Activated T-cell treated with anti-CD3 and anti-CD28 coated beads for 24 hours (primary cell): Measurements from ENCODE around the gene UQCRHL.
"Not testable (repeated sequence)": the region's sequence is repeated elsewhere in the genome, so short reads cannot be mapped to it uniquely, and the experiment has no call there.

ENCODE experiments used
- DNase-seq: peaks from one replicate; pipeline ENCODE4 v3.0.0-alpha.2; 2020; ENCODE audit warnings: low read depth

Gene UQCRHL

DNA sequence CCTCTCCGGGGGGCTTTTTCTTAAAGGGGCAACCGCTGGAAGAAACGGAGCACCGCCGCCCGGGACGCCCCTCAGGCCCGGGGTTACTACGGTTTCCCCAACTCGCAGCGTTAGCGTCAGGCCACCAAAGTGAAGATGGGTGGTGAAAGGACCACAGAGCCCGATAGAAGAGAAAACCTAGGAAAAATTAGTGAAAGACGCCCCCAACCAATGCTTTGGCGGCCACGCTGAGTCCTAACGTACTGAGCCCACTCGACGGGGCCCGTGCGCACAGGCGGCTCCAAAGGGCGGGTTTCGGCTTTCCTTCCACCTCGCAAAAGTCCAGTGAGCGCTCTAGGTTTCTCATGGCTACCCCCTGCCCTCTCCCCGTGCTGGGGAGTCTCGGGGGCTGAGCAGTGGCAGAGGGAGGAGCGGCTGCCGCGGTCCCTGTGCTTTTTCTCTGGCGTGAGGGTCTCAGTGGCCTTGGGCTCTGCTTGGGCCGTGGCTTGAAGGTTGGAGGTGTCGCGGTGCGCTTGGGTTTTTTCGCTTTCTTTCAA lies 27.8 kb upstream of the UQCRHL start:
- no peak for DNase-seq

- peak; percentile 85 for DNase-seq
These were observed 27.2 kb upstream of the UQCRHL start for GRCh38 chr1:15834406-15835204.

DNA sequence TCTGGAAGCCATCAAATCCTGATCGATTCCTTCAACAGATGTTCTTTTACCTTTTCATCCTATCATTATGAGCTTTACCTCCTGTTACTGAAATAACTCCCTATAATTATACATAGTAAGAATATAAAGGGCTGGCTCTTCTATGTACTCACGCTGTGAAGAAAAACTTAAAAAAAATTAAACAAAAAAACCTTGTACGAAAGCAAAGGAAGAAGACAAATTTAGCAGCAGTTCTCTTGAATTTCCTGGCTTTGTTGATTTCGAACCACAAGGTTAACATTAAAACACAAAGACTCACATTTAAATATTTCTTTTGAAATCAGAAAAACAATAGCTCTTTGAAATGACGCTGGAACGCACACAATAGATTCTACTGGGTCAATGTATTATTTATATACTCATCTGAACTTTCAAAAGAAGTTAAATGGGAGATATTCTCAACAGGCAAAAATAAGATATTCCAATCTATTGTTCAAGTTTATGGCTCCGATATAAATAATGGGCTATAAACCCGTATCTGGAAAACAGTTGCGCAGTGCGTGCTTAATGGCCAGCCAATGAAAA lies 26.5 kb upstream of the UQCRHL start:
- no peak for DNase-seq

DNA sequence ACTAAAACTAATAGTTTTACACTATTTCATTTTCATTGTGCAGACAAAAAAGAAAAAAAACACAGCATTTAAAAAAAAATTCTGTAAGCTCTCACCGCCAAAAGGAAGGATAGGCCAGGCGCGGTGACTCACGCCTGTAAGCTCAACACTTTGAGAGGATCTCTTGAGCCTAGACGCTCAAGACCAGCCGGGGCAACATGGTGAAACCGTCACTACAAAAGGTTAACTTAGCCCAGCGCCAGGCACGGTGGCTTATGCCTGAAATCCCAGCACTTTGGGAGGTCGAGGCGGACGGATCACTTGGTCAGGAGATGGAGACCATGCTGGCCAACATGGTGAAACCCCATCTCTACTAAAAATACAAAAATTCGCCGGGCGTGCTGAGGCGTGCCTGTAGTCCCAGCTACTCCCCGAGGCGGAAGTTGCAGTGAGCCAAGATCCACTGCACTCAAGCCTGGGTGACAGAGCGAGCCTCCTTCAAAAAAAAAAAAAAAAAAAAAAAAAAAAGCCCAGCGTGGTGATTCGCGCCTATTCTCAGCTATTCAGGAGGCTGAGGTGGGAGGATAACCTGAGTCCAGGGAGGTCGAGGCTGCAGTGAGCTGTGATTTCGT lies 25.7 kb upstream of the UQCRHL start:
- DNase-seq = peak; percentile 23

DNA sequence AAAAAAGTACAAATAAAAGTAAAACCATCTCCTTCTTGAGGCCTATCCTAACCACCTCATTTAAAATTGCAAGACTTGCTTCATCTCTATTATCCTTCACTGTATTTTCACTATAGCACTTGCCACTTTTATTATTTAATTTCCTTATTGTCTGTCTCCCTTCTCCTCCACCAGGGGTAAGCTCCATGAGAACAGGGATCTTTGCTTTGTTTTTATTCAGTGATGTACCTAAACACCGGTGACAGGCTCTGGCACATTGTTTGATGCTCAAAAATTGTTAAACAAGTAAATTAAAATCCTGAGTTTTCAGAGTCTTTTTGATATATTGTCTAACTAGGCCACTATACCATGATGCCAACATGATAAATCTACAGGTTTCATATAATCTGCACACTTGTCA lies 22.8 kb upstream of the UQCRHL start:
- no peak for DNase-seq

GRCh38 chr1:15828931-15829330 lies 21.5 kb upstream of the UQCRHL start:
- not testable (repeated sequence) for DNase-seq

GRCh38 chr1:15827567-15827966 lies 20.1 kb upstream of the UQCRHL start:
- DNase-seq = not testable (repeated sequence)

DNA sequence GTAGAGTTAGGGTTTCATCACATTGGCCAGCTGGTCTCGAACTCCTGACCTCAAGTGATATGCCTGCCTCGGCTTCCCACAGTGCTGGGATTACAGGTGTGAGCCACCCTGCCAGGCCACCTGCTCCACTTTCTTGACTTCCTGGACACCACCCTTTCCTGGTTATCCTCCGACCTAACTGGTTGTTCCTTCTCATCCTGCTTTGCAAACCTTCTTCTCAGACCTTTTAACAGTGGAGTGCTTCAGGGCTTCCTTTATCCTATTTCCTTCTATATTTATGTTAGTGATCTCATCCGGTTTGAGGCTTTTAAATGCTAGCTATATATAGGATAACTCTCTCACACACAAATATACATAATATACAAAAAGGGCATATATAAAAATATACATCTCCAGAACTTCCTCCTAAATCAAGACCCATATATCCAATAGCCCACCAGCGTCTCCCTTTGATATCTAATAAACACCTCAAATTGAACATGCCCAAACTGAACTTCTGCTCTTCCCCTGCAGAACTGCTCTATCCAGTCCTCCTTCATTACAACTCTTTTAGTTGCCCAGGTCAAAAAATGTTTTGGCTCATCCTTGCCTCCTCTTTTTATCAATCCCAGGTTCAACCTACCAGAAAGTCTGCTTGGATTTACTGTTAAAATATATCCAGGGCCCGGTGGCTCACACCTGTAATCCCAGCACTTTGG lies 19.5 kb upstream of the UQCRHL start:
- no peak for DNase-seq

- DNase-seq = no peak
These were observed 18.4 kb upstream of the UQCRHL start for GRCh38 chr1:15825800-15826199.

DNA sequence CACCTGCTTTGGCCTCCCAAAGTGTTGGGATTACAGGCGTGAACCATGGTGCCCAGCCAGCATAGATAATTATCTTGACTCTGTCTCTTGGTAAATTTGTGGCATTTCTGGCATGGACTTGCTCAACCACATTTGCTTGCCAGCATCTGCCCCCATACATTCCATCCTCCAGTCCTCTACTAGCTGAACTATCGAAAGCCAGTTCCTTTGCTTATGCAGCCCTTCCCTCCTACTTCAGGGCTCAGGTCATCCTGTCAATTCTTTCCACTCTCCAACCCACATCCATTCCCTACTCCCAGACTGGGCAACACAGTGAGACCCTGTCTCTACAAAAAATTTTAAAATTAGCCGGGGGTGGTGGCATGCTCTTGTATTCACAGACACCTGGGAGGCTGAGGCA lies 13.0 kb upstream of the UQCRHL start:
- no peak for DNase-seq

DNA sequence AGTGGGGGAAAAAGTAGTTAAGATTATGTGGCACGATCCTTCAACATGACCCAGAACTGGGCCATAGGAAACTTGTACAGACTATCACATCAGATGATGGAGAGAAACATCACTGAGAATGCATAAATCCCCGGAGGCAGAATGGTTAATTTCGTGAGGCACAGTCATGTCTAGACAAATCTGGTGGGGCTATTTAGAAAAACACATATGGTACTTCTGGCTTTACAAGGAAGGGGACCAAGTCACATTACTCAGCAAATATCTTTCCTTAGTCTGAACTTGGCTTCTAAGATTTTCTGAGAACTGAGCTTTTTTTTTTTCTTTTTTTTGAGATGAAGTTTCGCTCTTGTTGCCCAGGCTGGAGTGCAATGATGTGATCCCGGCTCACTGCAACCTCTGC lies 9.2 kb upstream of the UQCRHL start:
- DNase-seq = no peak

GRCh38 chr1:15810073-15810472 lies 2.6 kb upstream of the UQCRHL start:
- no peak for DNase-seq

DNA sequence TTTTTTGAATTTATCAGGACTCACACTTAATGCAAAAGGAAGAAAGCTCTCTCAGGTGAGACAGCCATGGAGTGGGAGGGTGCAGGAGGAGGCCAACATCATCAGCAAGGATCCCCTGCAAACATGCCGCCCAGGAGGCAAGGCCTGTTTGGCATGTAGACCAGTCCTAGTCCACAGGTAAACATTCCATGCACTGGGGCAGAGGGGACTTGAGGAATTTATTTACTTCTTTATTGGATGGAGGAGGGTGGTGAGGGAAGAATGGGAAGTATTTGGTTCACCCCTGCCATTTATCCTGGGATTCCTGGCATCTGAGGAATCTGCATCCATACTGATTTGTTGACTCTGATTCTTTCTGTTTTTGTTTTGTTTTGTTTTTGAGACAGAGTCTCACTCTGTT lies 1.5 kb upstream of the UQCRHL start:
- DNase-seq = no peak

DNA sequence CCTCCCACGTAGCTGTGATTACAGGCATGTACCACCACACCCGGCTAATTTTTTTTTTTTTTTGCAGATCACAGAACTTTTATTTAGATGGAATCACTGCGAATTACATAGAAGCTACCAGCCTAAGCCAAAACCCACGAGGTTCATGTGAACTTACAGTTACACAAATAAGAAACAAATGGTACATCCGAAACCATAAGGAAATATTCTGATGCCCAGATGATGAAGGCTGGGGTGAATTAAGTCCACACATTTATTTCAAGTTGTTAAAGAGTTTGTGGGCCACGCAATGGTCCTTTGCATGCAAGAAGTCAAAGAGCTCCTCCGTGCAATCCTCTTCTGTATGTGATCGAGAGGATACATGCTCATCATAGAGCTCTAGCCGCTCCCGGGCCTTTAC lies 328 bp downstream of the UQCRHL start:
- no peak for DNase-seq

- DNase-seq = no peak
These were observed 3.4 kb downstream of the UQCRHL start for GRCh38 chr1:15804060-15804459.

- DNase-seq = no peak
These were observed 4.1 kb downstream of the UQCRHL start for GRCh38 chr1:15803380-15803779.

- DNase-seq = no peak
These were observed 5.0 kb downstream of the UQCRHL start for GRCh38 chr1:15802234-15802965.

GRCh38 chr1:15799928-15800835 lies 7.3 kb downstream of the UQCRHL start:
- no peak for DNase-seq

DNA sequence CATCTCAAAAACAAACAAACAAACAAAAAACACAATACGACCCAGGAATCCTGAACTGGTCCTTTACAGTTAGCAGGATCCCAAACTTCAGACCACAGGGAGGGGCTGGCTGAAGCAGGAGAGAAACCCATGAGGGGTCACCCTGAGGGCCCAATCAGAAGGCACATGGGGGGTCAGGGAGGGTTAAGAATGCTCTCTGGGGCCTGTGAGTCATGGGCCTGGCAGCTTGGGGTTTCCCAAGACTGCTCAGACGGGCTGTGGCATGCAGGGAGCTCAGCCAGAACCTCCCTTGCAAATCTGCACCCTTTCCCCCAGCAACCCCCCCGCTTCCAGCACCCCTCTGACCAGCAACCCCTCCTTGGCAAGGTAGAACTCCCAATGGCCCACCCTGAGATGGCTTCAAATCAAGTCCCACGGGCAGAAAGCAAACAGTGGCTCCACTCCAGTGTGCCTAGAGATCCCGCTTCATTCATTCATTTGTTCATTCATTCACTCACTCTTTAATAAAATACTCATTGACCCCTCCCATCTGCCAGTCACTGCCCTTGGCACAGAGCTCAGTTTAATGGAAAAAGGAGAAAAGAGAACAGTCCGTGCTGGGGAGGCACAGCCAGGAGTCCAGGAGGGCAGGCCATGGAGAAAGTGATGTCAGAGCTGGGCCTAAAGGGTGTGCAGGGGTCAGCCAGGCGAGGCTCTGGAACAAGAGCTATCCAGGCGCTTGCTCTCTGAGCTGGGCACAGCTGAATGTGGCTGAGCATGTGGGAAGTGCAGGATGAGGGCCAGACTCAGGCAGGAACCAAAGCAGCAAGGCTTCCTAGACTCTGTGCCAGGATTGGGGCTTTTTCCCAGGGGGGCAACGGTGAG lies 8.2 kb downstream of the UQCRHL start:
- DNase-seq = no peak
